NCI-H146 treated with DMSO at 0.1 percent for 48 hours (cell line): ENCODE results near the gene SORCS2.
"Not testable (repeated sequence)": the region's sequence is repeated elsewhere in the genome, so short reads cannot be mapped to it uniquely, and the experiment has no call there.

ENCODE experiments used
- DNase-seq: peaks from one replicate; lab custom pipeline; 2025; ENCODE audit not compliant: unreplicated experiment; lab: John Stamatoyannopoulos, UW

The SORCS2 gene

DNA sequence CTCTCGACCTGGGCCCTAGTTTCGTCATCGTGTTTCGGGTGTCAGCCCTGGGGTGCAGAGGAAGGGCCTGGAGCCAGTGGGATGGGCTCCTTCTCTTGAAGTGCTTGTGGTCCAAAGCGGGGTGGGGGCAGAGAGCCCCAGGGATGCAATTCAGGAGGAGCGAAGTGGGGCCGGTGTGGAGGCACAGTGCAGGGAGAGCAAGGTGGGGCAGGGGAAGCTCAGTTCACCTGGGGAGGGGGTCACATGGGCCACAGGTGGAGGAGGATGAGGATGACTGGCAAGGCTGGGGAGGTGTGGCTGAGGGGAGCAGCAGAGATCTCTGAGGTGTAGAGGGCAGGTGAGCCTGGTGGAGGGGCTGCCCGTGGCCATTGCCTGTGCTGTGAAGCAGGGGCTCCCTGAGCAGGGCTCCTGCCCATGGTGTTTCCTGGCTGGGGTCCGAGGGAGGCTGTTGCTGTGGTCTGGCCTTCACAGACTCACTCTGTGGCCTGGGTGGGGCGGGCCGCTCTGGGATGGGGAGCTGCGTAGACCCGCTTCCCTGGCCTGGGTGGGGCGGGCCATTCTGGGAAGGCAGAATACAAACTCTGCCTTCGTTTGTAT, 6.9 kb downstream of the SORCS2 start:
- DNase-seq, result no peak

DNA sequence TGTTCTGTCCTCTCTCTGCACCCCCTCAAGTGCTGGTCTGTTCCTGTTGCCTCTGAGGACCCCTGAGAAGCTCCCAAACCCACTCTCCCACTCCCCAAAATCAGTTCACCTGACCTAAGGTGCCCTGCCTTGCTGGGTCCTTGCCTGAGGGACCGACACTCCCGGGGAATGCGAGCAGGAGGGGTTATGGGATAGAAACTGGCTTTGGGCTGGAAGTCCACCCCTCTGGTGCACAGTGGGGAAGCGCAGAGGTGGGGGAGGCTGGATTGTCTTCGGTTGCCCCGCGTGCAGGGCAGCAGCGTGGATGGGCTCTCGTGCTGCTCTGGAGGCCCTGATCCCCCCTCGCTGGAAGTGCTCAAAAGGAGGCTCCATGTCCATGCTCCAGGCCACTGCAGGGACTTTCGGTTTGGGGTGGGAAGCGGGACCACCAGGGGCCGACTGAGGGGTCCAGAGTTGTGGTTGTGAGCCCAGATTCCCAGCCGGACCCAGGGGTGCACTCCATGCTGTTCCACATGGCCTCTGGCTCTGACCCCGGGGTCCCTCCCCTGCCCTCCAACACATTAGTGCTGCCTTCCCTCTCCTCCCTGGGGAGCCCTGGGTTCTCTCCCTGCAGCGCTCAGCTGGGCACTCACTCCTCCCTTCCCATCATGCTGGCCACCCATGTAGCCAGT, 7.6 kb downstream of the SORCS2 start:
- DNase-seq, result no peak

DNA sequence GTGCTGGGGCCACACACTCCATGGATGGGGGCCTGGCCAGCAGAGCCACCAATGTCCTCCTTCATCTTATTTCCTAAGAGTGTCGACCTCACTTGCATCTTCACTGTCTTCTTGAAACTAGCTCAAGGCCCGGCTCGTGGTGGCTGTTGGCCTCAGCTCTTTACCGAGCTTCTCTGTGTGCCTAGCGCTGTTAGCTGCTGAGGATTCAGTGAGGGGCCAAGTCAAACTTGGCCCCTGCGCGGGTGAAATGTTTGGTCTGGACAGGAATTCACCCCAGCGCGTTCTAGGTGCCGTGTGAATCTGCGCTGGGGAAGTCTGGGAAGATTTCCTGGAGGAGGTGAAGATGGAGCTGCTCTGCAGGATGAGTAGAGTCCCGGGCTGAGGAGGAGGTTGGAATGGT, 8.5 kb downstream of the SORCS2 start:
- no peak for DNase-seq

DNA sequence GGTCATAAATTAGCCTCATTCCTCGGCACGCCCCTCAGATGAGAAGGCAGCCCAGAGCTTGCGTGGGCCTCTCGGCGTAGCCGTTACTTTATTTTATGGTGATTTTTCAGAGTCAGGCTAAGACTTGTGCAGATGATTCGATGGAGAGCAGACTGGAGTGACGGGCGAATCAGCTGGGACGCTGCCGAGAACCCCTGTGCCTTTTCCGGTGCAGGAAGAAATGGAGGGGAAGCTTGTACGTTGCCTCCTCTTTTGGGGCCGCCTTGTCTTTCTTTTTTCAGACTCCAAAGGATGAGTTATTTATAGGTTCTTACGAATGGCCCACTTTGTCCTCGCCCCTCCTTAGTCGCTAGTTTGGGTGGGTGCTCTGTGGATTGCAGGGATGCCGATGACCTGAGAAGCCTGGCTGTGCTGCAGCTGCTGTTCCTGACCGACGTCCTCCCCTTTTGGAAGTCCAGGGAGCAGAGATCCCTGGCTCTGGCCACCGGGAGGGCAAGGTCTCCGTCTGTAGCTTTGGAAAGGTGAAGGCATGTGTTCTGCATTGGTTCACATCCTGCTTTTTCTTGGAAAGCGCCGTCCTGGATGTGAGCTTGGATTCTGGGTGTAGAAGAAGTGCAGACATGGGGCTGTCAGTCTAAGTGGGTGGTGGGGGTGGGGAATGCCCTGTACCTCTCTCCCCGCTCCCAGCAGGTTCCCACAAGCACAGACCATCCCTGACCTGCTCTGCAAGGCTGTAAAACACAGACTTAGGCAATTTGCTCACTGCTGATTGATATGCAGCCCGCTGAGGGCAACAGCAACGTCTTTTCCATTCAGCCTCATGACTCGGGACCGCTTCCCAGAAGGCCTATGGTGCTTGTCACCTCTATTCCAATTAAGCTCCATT, 9.3 kb downstream of the SORCS2 start:
- no peak for DNase-seq

DNA sequence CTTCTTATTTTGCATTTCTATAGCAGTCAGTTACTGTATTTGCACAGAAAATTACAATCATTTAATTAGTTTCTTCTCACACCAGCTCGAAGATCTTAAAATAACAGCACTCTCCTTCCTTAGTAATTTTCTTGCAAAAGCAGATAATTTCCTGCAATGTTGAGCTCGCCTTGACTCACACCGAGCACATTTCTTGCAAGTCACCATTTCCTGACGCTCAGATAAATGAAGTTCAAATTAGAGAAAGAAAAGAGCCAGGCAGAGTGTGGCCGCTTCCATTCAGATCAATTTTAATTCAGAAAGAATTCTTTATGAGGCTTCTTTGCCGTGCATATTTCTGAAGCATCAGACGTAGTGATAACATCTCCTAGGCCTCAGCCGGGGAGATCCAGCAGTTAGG, 10.1 kb downstream of the SORCS2 start:
- no peak for DNase-seq

DNA sequence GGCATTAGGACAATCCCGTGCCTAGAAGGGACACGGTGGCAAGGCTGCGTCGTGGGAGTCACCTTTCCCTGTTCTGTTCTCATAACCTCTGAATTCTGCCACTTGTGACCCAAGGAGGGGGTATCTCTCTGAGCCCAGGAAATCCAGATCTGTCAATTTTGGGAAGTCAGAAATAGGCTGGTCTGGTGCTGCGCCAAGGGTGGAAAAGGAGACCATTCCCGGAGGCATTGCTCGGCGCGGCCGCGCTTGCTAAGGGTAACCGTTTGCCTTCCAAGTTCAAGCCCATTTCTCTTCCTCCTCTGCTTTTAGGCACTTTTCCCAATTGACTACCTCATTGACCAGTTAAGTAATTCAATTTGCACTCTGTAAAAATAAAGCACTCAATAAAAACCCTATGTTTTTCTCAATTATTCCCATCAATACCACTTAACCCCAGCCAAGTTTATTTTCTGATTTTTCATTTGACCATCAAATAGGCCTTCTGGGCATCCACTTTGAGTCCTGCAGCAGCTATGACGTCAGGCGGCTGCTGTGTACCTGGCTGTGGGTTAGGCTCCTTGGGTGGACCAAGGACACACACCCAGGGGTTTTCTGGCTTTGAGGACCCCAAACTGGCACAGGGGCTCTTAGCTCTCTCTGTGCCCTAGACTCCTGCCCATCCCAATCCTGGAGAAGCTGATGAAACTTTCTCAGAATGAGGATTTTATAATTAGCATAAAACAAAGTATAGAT, 12.5 kb downstream of the SORCS2 start:
- DNase-seq, result no peak

DNA sequence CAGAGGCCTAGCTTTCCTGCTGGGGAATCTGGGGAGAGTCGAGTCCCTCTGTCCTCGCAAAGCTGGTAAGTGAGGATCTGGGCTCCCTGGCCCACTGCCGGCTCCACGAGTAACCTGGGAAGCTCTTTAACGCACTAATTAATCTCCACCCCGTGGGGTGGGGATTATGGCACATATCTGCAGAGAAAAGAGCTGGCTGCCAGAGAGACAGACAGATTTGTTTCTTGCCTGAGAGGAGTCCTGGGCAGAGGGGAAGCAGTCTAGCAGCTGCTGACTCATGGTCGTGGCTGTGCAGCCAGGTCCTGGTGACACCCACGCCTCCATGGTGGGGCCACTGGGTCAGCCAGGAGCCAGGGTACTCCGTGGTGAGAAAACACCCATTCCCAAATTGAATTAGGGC, 14.0 kb downstream of the SORCS2 start:
- DNase-seq, result no peak

DNA sequence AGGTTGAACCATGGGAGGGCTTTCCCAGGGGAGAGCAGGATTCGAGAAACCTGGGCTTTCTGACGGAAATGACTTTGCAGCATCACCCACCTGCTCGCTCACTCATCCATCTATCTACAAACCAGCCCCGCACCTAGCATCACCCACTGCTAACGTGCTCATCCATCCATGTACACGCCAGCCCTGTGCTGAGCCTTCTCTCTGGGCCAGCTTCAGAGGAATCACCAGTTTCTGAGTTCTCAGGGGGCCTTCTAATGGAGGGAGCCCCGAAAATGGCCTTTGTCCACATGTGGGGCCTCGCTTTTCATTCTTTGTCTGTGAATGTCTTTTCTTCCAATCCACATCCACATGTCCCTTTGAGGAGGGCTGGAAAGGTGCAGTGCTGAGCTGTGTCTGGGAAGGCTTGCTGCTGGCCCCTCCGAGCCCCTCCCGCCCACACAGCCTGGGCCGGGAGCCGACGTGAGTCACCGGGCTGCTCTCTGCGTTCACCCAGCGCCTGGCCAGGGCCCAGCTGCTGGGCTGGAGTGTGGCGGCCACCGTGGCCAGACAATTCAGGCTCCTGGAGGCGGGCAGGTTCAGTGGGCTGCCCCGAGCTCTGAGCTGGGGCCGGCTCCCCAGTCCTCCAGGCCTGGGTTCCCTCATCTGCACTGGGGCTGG, 14.7 kb downstream of the SORCS2 start:
- no peak for DNase-seq

DNA sequence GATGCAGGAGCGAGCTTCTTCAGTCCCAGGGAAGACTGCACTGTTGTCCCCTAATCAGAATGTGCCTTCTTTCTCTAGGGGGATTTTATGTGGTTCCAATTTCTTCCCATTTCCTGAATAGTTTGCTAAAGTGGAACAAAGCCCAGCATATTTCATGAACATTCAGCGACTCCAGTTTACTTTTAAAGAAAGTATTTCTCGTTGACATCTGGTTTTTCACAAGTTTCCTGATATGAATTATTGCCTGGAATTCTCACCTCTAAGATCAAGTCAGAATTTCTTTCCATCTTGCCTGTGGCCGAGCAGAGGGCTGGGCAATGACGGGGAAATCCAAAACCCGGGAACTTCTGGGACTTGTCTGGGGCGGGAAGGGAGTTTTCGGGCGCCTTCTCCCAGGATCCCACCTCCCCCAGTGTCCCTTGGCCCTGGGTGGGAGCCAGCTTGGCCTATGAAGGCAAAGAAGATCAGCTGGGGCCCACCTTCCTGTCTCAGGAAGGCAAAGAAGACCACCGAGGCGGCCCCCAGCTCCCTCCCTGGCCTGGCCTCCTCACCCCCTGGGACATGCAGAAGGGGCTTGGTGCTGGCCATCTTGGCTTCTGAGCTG, 15.4 kb downstream of the SORCS2 start:
- DNase-seq, result no peak

DNA sequence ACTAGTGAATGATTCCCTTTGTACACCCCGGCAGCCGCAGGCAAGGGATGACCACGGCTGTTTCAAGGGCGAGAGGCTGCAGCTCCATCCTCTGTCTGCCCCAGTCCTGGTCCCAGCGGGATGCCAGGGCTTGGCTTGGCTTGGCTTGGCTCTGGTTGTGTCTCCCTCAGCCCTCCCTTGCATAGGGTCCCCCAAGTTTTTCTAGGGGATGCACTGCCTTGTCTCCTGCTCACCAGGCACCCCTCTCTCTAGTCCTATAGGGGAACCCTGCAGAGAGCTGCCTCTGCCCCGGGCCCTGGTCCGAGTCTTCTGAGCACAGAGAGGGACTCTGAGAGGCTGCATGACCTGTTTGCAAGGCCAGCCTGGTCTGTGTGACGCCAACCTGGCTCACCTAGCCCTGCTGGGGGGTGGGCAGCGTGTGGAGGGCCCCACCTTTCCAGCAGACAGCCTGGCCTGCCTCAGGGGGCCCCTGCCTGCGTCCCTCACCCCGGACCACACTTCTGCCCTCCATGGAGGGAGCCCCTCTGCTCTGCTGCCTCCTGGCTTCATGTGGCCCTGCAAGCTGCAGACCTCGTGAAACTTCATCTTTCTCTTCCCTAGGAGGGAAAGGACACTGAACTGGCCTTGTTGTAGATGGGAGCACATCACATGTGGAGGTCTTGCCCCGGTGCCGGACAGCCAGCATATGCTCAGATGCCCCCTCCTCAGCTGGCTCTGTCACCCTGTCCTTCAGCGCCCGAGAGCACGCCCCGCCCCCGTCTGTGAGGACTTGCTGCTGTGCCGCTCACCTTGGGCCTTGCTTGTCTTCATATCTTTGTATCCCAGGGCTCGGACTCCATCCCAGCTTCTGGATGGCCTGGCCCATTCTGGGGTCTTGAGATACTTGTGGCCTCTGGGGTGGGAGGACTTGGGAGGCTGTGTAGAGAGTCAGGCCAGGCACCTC, 16.4 kb downstream of the SORCS2 start:
- DNase-seq, result no peak

DNA sequence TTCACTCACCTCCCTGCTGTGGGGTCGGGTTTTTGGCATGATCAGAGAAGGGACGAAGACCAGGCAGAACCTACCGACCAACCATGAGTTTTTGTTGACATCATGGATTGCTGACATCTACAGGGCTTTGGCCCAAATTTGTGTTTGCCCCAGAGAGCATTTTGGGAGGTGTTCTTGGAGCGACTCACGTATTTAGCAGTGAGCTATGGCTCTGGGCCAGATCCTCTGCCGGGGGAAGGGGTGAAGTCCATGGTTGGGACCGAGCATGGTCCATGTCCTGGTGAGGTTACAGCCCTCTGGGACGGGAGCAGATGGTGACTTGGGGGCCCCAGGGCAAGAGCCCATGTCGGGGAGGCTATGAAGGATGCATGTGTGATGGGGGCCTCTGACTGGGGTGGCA, 17.4 kb downstream of the SORCS2 start:
- DNase-seq, result no peak

DNA sequence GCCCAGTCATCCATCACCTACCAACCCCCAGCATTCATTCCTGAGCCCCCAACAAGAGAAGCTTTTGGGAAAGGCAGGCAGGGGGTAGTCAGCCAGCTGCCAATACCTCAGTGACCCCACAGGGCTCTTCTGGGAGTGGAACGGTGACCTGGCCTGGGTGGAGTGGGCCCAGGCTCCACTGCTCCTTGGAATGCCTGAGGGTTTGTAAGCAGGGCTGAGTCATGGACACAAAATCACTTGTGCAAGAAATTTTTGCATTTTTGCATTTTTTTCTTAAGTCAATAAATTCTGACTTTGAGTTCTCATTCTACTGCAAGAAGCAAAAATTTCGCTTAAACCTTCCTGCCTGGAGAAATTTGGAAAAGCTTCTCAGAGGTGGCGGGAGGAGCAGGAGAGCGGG, 18.5 kb downstream of the SORCS2 start:
- DNase-seq, result no peak

DNA sequence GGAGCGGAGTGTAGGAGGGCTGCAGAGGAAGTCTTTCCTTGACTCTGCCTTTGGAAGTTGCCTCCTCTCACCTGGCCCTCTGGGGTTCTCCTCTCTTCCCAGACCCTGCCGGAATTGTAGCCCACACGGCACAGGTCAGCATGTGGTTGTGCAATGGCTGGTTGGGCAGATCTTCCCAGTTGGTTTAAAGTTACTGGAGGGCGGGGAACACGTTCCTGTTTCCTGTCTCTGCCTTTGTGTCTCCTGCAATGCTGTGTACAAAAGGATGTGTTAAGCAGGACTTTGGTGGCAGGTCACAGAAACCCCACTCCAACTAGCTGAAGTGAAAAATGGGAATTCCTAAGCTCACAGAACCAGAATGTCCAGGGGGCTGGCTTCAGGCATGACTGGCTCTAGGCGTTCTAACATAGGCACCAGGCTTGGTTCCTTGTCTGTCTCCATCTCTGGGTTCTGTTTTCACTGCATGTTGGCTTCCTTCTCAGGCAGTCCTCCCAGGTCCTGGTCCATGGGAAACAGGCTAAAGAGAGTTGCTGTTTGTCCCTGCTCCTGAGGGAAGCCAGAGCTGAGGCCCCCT, 19.9 kb downstream of the SORCS2 start:
- no peak for DNase-seq

DNA sequence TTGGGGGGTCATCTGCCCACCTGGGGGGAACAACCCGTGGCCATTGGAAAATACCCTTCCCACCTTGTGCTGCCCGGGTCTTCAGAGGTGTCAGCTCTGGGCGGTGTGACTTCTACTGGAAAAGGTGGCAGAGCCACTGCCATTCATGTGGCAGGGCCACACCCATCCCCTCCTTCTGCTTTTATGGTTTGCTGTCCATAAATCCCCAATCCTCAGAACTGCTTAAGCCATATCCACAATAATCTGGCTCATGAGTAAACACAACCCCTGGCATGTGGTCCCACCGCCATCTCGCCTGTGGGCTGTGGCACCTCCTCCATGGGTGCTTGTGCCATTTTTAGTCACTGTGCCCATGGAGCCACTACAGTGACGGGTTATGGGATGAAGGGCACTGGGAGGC, 20.6 kb downstream of the SORCS2 start:
- no peak for DNase-seq

DNA sequence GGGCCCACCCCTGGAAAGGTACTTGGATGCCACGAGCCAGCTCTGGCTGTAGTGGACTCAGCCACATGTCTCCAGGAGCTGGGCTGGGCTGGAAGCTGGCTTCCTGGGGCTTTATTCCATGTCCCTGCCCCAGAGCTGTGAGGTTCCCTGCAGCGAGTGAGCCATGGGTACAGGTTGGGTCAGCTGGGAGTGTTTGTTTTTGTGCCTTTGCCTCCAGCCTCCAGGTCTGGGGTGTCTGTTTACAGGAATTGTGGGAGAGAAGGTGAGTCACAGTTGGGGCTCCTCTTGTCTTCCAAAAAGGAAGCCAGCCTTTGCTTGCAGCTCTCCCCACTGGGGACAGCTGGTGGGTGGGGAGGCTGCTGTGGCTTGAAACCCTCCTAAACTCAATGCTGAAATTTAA, 21.5 kb downstream of the SORCS2 start:
- DNase-seq, result no peak

DNA sequence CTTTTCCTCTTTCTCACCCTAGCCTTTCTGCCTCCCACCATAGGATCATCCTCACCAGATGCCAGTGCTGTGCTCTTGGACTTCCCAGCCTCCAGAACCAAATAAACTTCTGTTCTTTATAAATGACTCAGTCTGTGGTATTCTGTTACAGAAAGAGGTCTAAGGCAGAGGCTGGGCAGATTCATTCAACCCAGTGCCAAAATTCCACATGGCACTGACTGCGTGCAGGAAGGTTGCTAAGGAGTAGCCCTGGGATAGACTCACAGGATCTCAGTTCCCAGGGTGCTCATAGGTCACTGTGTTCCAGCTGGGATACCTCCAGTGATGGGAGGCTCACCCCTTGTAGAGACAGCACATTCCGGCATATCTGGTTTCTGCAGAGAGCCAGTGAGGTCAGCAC, 22.0 kb downstream of the SORCS2 start:
- DNase-seq, result no peak

DNA sequence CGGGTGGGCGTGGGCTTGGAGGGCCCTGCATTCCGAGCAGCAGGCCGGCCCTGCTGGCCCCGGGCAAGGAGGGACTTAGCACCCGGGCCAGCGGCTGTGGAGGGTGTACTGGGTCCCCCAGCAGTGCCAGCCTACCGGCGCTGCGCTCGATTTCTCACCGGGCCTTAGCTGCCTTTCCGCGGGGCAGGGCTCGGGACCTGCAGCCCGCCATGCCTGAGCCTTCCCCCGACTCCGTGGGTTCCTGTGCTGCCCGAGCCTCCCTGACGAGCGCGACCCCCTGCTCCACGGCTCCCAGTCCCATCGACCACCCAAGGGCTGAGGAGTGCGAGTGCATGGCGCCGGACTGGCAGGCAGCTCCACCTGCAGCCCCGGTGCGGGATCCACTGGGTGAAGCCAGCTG, 22.8 kb downstream of the SORCS2 start:
- DNase-seq, result not testable (repeated sequence)

DNA sequence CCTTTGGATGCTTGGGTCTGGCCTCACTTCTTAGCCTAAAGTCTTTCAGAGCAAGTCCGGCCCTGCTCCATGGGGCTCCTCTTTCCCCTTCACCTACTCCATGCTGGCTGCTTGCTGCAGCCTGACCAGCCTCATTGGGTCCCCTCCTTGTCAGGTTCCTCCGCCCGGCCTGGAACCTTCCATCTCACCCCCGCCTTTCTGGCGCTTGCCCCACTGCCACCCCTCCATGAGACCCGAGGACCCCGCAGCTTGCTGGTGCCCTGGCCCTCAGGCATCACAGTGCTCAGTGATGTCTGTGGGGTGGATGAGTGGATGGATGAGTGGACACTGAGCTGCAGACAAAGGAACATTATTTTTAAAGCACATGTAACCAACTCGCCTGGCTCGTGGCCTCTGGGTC, 24.7 kb downstream of the SORCS2 start:
- no peak for DNase-seq
